Measurements from ENCODE around the gene TEPSIN. TPM values are rescaled to one million over a fixed set of nuclear protein-coding genes. Genes with fewer than 3 reads are reported as not detected.
A peak's percentile ranks its signal among the peaks of the same experiment; 100 is the strongest.

The TEPSIN gene
- total RNA-seq, 2 experiments from 2014 or later, result 17.8 to 20.3 TPM

DNA sequence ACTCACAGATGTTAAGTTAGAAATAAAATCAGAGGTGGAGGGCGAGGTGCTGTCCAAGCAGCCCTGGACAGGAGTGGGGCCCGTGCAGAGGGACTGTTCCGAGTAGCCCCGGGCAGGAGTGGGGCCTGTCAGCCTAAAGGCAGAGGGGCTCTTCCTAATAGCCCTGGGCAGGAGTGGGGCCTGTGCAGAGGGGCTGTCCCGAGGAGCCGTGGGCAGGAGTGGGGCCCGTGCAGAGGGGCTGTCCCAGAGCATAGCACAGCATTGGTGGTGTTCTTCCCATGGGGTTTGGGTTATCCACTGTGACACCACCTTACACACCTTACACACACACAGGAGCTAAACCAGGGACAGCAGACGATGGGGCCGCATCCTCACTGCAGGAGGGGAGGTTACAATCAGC, 26.5 kb downstream of the TEPSIN start:
- ATAC-seq, result no peak
- Mint-ChIP-seq H3K27ac (no peak overlapping the region), H3K9me3 (ENCODE audit: low read depth) (no peaks in the 10 kb centered on the region), H3K4me3 (no peak overlapping the region), H3K4me1 (no peaks in the 10 kb centered on the region), H3K27me3 (no peaks in the 10 kb centered on the region), H3K36me3 (ENCODE audit: low read depth) (no peaks in the 10 kb centered on the region)
- CTCF ChIA-PET, result interaction anchor here (0.6 kb wide), 1 partner anchor 248 kb away, joined by 4 read pairs; no protein-coding TSS in a partner anchor
- no peak for DNase-seq
- POLR2A ChIA-PET, result no interaction called here
- intact Hi-C loops (cut with DNase I, micrococcal nuclease), result no loop called here

GRCh38 chr17:81210868-81211267, 28.0 kb downstream of the TEPSIN start:
- DNase-seq (no peak), ATAC-seq (no peak)
- POLR2A ChIA-PET, result no interaction called here
- CTCF ChIA-PET, result no interaction called here
- Mint-ChIP-seq H3K27me3 (no peaks in the 10 kb centered on the region), H3K4me1 (no peaks in the 10 kb centered on the region), H3K27ac (no peak overlapping the region), H3K36me3 (ENCODE audit: low read depth) (no peaks in the 10 kb centered on the region), H3K4me3 (no peak overlapping the region), H3K9me3 (ENCODE audit: low read depth) (no peaks in the 10 kb centered on the region)
- intact Hi-C loops (cut with DNase I, micrococcal nuclease), result no loop called here

DNA sequence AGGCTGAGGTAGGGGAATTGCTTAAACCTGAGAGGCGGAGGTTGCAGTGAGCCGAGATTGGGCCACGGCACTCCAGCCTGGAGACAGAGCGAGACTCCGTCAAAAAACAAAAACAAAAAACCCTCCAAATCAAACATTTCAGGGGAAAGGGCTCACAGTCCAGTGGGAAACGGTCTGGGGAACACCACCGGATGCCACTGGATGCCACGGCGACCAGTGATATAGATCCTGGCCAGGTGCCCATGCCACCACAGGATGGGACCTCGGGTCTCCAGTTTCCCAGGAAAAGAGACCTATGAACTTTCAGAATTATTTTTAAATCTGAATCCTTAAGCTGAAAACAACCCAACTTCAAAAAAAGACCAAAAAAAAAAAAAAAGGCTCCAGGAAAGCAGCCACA, 28.4 kb downstream of the TEPSIN start:
- H3K36me3 Mint-ChIP-seq (ENCODE audit: low read depth), result no peaks in the 10 kb centered on the region
- DNase-seq (no peak), ATAC-seq (no peak)
- no peak overlapping the region for H3K27ac Mint-ChIP-seq
- no peaks in the 10 kb centered on the region for H3K4me1 Mint-ChIP-seq
- H3K27me3 Mint-ChIP-seq, result no peaks in the 10 kb centered on the region
- no peaks in the 10 kb centered on the region for H3K9me3 Mint-ChIP-seq (ENCODE audit: low read depth)
- ChIA-PET POLR2A (no interaction called here), CTCF (no interaction called here)
- H3K4me3 Mint-ChIP-seq, result no peak overlapping the region
- intact Hi-C loops (cut with DNase I, micrococcal nuclease), result no loop called here

GRCh38 chr17:81209141-81209540, 29.7 kb downstream of the TEPSIN start:
- ATAC-seq (no peak), DNase-seq (no peak)
- no peak overlapping the region for H3K4me3 Mint-ChIP-seq
- no peaks in the 10 kb centered on the region for H3K27me3 Mint-ChIP-seq
- CTCF ChIA-PET, result interaction anchor here (0.7 kb wide), 1 partner anchor 56 kb away, joined by 3 read pairs; no protein-coding TSS in a partner anchor
- no peaks in the 10 kb centered on the region for H3K4me1 Mint-ChIP-seq
- H3K27ac Mint-ChIP-seq, result no peak overlapping the region
- POLR2A ChIA-PET, result no interaction called here
- no peaks in the 10 kb centered on the region for H3K9me3 Mint-ChIP-seq (ENCODE audit: low read depth)
- intact Hi-C loops (cut with DNase I, micrococcal nuclease), result no loop called here
- H3K36me3 Mint-ChIP-seq (ENCODE audit: low read depth), result no peaks in the 10 kb centered on the region

- no peaks in the 10 kb centered on the region for H3K27me3 Mint-ChIP-seq
- CTCF ChIA-PET, result interaction anchor here (0.7 kb wide), 1 partner anchor 56 kb away, joined by 3 read pairs; no protein-coding TSS in a partner anchor
- H3K36me3 Mint-ChIP-seq (ENCODE audit: low read depth), result no peaks in the 10 kb centered on the region
- H3K4me3 Mint-ChIP-seq, result no peak overlapping the region
- no peaks in the 10 kb centered on the region for H3K9me3 Mint-ChIP-seq (ENCODE audit: low read depth)
- POLR2A ChIA-PET, result no interaction called here
- ATAC-seq, result no peak
- no peak for DNase-seq
- no peaks in the 10 kb centered on the region for H3K4me1 Mint-ChIP-seq
- intact Hi-C loops (cut with DNase I, micrococcal nuclease), result no loop called here
- H3K27ac Mint-ChIP-seq, result no peak overlapping the region
These were observed 30.2 kb downstream of the TEPSIN start for GRCh38 chr17:81208651-81209050.

GRCh38 chr17:81207610-81208581, 31.0 kb downstream of the TEPSIN start:
- ATAC-seq, result no peak
- CTCF ChIA-PET, result interaction anchor here (0.7 kb wide), 1 partner anchor 55 kb away, joined by 3 read pairs; no protein-coding TSS in a partner anchor
- intact Hi-C loops (cut with DNase I, micrococcal nuclease), result no loop called here
- POLR2A ChIA-PET, result no interaction called here
- Mint-ChIP-seq H3K9me3 (ENCODE audit: low read depth) (no peaks in the 10 kb centered on the region), H3K4me3 (no peak overlapping the region), H3K4me1 (no peaks in the 10 kb centered on the region), H3K27ac (peak overlapping the region; percentile 59), H3K36me3 (ENCODE audit: low read depth) (no peaks in the 10 kb centered on the region), H3K27me3 (no peaks in the 10 kb centered on the region)
- peak; percentile 21 for DNase-seq

DNA sequence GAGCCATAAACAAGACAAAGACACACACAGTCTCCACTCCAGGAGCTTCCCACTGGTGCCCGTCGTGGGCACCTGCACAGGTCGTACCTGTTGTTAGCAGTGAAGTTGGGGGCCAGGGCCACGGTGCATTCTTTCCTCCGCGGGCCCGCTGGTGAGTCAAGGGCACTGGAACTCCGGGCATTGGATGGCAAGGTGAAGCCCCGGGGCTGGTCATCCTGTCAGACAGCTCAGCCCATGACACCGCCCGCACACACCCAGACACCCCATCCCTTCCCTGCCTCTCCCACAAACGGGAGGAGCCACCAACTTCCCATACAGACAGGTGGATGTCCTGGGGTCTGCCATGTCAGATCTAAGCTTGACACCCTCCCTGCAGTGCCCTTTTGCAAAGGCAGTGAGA, 32.2 kb downstream of the TEPSIN start:
- POLR2A ChIA-PET, result interaction anchor here (0.6 kb wide), 1 partner anchor 1529 kb away, joined by 3 read pairs; no protein-coding TSS in a partner anchor
- CTCF ChIA-PET, result interaction anchor here (0.5 kb wide), 1 partner anchor 634 kb away, joined by 3 read pairs; no protein-coding TSS in a partner anchor
- no peak for DNase-seq
- Mint-ChIP-seq H3K36me3 (ENCODE audit: low read depth) (no peaks in the 10 kb centered on the region), H3K4me1 (no peaks in the 10 kb centered on the region), H3K27ac (no peak overlapping the region), H3K4me3 (no peak overlapping the region), H3K9me3 (ENCODE audit: low read depth) (no peaks in the 10 kb centered on the region), H3K27me3 (no peaks in the 10 kb centered on the region)
- no peak for ATAC-seq
- intact Hi-C loops (cut with DNase I, micrococcal nuclease), result no loop called here

- Mint-ChIP-seq H3K4me1 (no peaks in the 10 kb centered on the region), H3K36me3 (ENCODE audit: low read depth) (no peaks in the 10 kb centered on the region), H3K4me3 (no peak overlapping the region), H3K27me3 (no peaks in the 10 kb centered on the region), H3K27ac (no peak overlapping the region), H3K9me3 (ENCODE audit: low read depth) (no peaks in the 10 kb centered on the region)
- ChIA-PET POLR2A (interaction anchor here (0.6 kb wide), 1 partner anchor 1529 kb away, joined by 3 read pairs; no protein-coding TSS in a partner anchor), CTCF (interaction anchor here (0.5 kb wide), 1 partner anchor 633 kb away, joined by 3 read pairs; no protein-coding TSS in a partner anchor)
- no peak for DNase-seq
- no peak for ATAC-seq
- intact Hi-C loops (cut with DNase I, micrococcal nuclease), result no loop called here
These were observed 32.7 kb downstream of the TEPSIN start for GRCh38 chr17:81206166-81206565.

DNA sequence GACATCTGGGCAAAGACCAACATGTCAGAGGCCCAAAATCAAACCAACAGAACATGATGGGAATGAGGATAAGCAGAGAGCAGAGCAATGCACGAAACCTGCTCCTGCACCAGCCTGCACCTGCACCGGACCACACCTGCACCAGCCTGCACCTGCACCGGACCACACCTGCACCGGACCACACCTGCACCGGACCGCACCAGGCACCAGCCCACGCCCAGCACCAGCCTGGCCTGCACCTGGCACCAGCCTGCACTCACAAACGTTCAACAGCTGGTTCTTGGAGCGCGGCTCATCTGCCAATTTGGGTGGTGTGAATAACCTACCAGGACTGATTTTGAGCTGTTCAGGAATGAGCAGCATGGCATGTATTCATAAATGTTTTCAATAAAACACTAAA, 34.3 kb downstream of the TEPSIN start:
- DNase-seq (no peak), ATAC-seq (no peak)
- H3K4me1 Mint-ChIP-seq, result no peaks in the 10 kb centered on the region
- H3K9me3 Mint-ChIP-seq (ENCODE audit: low read depth), result no peaks in the 10 kb centered on the region
- no peak overlapping the region for H3K27ac Mint-ChIP-seq
- no peak overlapping the region for H3K4me3 Mint-ChIP-seq
- ChIA-PET CTCF (no interaction called here), POLR2A (no interaction called here)
- intact Hi-C loops (cut with DNase I, micrococcal nuclease), result no loop called here
- H3K36me3 Mint-ChIP-seq (ENCODE audit: low read depth), result no peaks in the 10 kb centered on the region
- H3K27me3 Mint-ChIP-seq, result no peaks in the 10 kb centered on the region

DNA sequence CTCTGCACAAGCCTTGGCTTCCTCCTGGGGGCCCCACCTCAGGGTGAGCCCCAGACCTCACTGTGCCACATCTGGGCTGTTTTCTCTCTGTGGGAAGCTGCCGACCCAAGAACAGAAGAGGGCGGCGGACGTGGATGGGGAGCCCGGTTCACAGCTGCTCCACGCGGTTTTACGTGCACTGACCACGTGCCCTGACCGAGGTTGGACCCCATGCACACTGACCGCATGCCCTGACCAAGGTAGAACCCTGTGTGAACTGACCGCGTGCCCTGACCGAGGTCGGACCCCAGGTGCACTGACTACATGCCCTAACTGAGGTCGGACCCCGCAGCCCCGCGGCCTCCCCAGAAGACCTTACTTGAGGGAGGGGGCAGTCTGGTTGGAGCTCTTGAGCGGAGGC, 35.7 kb downstream of the TEPSIN start:
- Mint-ChIP-seq H3K36me3 (ENCODE audit: low read depth) (no peaks in the 10 kb centered on the region), H3K4me1 (no peaks in the 10 kb centered on the region)
- intact Hi-C loops (cut with DNase I, micrococcal nuclease), result no loop called here

GRCh38 chr17:81202318-81202717, 36.5 kb downstream of the TEPSIN start:
- ChIA-PET CTCF (interaction anchor here (0.6 kb wide), 1 partner anchor 572 kb away, joined by 3 read pairs; no protein-coding TSS in a partner anchor), POLR2A (no interaction called here)
- Mint-ChIP-seq H3K27me3 (no peaks in the 10 kb centered on the region), H3K36me3 (ENCODE audit: low read depth) (no peaks in the 10 kb centered on the region), H3K4me1 (no peaks in the 10 kb centered on the region), H3K4me3 (no peak overlapping the region), H3K9me3 (ENCODE audit: low read depth) (no peaks in the 10 kb centered on the region), H3K27ac (no peak overlapping the region)
- no peak for ATAC-seq
- intact Hi-C loops (cut with DNase I, micrococcal nuclease), result no loop called here
- no peak for DNase-seq

More for the DNA sequence above, 35.7 kb downstream of the TEPSIN start:
- H3K9me3 Mint-ChIP-seq (ENCODE audit: low read depth), result no peaks in the 10 kb centered on the region
- no peak overlapping the region for H3K4me3 Mint-ChIP-seq
- CTCF ChIA-PET, result interaction anchor here (0.5 to 0.6 kb wide), 2 partner anchors 22 to 573 kb away, joined by 3 to 4 read pairs; no protein-coding TSS in a partner anchor
- ATAC-seq, result no peak
- H3K27me3 Mint-ChIP-seq, result no peaks in the 10 kb centered on the region
- H3K27ac Mint-ChIP-seq, result no peak overlapping the region
- POLR2A ChIA-PET, result no interaction called here
- no peak for DNase-seq
